Cardiac fibroblast (primary cell): Measurements from ENCODE around the gene GALNT17.
"Not testable (repeated sequence)": the region's sequence is repeated elsewhere in the genome, so short reads cannot be mapped to it uniquely, and the experiment has no call there.

Experiments
- DNase-seq, 2 donors: peaks; one replicate each; pipeline versions ENCODE4 v3.0.0 to v3.0.0-alpha.2; 2010; ENCODE audit warnings: low read depth in 2 of 2
- H3K4me3 ChIP-seq, 2 donors: replicated peaks in 1 of 2; 1 replicate in 1 of 2; 2 replicates in 1 of 2; pipeline ENCODE4 v1.5.1; 2011; ENCODE audit warnings: low read depth in 2 of 2, low read length in 2 of 2, mild to moderate bottlenecking in 2 of 2, moderate library complexity in 1 of 2
- TF ChIP-seq, protein P1 (sequence below): IDR thresholded peaks from one replicate; pipeline ENCODE4 v1.5.1; 2011; ENCODE audit warnings: low read depth, mild to moderate bottlenecking, low read length, inconsistent platforms

GALNT17 gene

GRCh38 chr7:71735961-71736556, 604.1 kb downstream of the GALNT17 start:
- peak; percentile 67 to 70 for DNase-seq
- H3K4me3 ChIP-seq, result no peak overlapping the region
- TF ChIP-seq, protein P1, sequence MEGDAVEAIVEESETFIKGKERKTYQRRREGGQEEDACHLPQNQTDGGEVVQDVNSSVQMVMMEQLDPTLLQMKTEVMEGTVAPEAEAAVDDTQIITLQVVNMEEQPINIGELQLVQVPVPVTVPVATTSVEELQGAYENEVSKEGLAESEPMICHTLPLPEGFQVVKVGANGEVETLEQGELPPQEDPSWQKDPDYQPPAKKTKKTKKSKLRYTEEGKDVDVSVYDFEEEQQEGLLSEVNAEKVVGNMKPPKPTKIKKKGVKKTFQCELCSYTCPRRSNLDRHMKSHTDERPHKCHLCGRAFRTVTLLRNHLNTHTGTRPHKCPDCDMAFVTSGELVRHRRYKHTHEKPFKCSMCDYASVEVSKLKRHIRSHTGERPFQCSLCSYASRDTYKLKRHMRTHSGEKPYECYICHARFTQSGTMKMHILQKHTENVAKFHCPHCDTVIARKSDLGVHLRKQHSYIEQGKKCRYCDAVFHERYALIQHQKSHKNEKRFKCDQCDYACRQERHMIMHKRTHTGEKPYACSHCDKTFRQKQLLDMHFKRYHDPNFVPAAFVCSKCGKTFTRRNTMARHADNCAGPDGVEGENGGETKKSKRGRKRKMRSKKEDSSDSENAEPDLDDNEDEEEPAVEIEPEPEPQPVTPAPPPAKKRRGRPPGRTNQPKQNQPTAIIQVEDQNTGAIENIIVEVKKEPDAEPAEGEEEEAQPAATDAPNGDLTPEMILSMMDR, result peak; percentile 90

DNA sequence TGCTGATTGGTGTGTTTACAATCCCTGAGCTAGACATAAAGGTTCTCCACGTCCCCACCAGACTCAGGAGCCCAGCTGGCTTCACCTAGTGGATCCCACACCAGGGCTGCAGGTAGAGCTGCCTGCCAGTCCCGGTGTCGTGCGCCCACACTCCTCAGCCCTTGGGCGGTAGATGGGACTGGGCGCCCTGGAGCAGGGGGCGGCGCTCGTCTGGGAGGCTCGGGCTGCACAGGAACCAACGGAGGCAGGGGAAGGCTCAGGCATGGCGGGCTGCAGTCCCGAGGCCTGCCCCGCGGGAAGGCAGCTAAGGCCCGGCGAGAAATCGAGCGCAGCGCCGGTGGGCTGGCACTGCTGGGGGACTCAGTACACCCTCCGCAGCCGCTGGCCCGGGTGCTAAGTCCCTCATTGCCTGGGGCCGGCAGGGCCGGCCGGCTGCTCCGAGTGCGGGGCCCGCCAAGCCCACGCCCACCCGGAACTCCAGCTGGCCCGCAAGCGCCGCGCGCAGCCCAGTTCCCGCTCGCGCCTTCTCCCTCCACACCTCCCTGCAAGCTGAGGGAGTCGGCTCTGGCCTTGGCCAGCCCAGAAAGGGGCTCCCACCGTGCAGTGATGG, 606.1 kb downstream of the GALNT17 start:
- not testable (repeated sequence) for H3K4me3 ChIP-seq, DNase-seq

DNA sequence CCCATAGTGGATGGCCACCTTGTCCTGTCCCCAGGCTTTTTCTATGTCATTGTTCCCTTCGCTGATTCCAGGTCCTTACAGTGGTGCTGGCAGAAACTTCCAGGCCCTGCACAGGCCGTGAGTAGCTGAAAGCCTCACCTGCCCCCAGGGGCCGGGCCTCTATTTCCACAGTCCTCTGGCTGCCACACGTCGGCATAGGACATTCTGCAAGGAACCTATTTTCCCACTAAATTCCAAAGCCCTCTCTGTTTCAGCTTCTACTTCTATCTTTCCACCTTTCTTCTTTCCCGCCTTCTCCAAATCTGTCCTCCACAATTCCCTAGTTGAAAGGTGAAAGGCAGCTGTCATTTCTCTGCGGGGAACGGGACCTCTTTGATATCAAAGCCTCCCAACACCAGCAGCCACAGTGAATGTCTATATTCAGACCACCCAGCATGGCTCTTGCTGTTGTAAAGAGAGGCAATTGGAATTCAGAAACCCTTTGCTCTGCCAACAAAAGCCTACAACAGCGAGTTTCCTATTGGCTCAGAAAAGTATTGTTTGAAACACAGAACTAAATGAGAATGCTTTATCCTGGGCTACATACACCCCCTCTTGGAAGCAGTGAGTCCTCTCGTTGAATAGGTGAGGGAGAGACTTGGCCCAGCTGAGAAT, 607.7 kb downstream of the GALNT17 start:
- H3K4me3 ChIP-seq, result no peak overlapping the region
- DNase-seq, result no peak
- TF ChIP-seq, protein P1, result no peak

GRCh38 chr7:71740174-71740560, 608.2 kb downstream of the GALNT17 start:
- TF ChIP-seq, protein P1, result no peak
- H3K4me3 ChIP-seq, result no peak overlapping the region
- DNase-seq, result no peak

GRCh38 chr7:71746006-71746405, 614.1 kb downstream of the GALNT17 start:
- DNase-seq, result no peak
- TF ChIP-seq, protein P1, result no peak
- no peak overlapping the region for H3K4me3 ChIP-seq

DNA sequence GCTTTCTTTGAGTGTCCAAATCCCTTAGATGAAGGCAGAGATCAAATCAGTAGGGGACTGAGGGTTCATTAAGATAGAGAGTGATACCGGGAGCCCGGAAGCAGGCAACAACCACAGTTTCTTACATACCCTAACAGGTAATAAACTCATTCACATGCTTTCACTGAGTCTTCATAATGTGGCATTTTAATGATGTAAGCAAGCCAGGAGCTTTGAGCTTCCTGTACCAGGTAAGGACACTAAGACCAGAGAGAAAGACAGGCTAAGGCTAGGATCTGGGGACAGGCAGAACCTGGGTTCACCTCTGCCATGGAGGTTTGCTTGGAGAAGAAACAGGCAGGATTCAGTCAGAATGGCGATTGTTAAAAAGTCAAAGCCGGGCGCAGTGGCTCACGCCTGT, 618.3 kb downstream of the GALNT17 start:
- TF ChIP-seq, protein P1, result no peak
- no peak for DNase-seq
- H3K4me3 ChIP-seq, result no peak overlapping the region

DNA sequence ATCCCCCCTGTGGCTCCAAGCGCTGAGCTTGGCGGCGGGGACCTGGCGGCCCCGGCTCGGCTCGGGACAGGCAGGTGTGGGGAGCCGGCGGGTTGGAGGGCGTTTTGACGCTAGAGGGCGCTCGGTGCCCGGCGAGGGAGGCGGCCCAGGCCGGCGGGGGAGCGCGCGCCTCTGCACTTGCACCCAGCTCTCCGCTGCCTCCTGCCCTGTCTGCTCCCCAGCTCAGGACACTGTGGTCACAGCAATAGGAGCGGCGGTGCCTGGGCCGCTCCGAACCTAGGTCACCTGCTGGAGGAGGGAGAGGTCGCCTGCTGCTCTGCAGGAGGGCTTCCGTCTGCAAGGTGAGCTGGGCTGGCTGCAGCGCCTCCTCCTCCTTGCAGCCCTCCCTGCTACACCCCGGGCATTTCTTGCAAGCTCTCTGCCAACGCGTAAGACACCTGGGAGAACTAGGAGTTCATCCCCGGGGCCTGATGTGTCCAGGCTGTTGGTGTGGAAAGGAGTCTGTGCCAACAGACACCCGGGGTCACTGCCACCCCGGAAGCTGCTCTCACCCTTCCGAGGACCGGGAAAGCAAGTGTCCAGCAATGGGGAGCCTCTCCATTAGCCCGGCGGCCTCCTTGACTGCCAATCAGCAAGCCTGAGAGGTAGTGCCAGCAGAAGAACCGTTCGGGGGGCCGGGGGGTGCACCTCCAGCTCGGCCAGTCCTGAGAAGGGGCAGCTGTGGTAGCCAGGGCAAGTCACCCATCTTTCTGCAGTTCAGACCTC, 620.4 kb downstream of the GALNT17 start:
- H3K4me3 ChIP-seq, result no peak overlapping the region
- peak; percentile 11 for DNase-seq
- TF ChIP-seq, protein P1, result peak; percentile 23
